Renal cortical epithelial cell (primary cell): ENCODE results near the gene ITPRID1. TPM values are rescaled to one million over a fixed set of nuclear protein-coding genes. Genes with fewer than 3 reads are reported as not detected.
"Not testable (repeated sequence)": the region's sequence is repeated elsewhere in the genome, so short reads cannot be mapped to it uniquely, and the experiment has no call there.

ENCODE experiments used
- DNase-seq: peaks from one replicate; pipeline ENCODE4 v3.0.0-alpha.2; 2011; ENCODE audit warnings: low read depth
- total RNA-seq: library from RNA; depleted of rRNA; stranded (reverse); fragments of >200 nt; gene quantifications from 2 replicates; pipeline ENCODE4 v1.2.3, GENCODE V29; 2014

The ITPRID1 gene
- total RNA-seq, 1 donor from 2014 or later = not detected

DNA sequence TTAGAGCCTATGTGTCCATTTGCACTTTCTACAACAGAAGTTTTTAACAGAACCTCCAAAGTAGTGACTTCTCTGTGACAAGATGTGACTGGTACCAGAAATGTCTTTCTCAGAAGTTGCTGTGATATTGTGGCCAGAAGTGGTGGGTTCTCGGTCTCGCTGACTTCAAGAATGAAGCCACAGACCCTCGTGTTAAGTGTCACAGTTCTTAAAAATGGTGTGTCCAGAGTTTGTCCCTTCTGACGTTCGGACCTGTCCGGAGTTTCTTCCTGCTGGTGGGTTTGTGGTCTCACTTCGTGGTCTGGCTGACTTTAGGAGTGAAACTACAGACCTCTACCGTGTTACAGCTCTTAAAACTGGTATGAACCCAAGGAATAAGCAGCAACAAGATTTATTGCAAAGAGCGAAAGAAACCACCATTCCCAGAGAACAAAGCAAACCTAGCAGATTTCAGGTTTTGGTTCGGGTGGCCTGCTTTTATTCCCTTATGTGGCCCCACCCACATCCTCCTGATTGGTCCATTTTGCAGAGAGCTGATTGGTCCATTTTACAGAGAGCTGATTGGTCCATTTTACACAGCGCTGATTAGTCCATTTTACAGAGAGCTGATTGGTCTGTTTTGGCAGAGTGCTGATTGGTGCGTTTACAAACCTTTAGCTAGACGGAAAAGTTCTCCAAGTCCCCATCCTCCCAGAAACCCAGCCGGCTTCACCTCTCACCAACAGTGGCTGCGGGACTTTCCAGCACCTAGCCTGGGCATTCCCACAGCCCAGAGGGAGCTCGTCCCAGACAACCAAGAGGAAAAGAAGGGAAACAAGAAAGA lies 3.0 kb downstream of the ITPRID1 start:
- DNase-seq = no peak

GRCh38 chr7:31517513-31517912 lies 3.6 kb downstream of the ITPRID1 start:
- no peak for DNase-seq

- DNase-seq = no peak
Observed at GRCh38 chr7:31518766-31519165, 4.9 kb downstream of the ITPRID1 start.

- DNase-seq = no peak
Observed at GRCh38 chr7:31521336-31522010, 7.6 kb downstream of the ITPRID1 start.

- DNase-seq = no peak
Observed at GRCh38 chr7:31526864-31527263, 13.0 kb downstream of the ITPRID1 start.

DNA sequence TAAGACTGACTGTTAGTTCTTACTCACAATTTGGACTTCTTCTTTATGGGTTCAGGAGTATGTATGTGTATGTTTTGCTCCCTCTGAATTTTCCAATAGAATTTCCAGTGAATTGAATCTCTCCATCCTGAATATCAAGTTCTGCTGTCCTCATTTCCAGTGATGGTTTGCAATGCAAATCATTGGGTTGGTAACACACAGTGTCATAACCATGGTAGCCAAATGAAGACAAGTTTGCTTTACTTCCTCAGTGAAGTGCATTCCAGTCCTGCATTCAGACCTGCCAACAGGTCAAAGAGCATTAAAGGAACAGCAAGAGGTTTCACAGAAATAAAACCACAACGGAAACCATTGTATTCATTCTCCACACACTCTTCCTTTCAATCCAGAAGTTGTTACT lies 15.2 kb downstream of the ITPRID1 start:
- no peak for DNase-seq

DNA sequence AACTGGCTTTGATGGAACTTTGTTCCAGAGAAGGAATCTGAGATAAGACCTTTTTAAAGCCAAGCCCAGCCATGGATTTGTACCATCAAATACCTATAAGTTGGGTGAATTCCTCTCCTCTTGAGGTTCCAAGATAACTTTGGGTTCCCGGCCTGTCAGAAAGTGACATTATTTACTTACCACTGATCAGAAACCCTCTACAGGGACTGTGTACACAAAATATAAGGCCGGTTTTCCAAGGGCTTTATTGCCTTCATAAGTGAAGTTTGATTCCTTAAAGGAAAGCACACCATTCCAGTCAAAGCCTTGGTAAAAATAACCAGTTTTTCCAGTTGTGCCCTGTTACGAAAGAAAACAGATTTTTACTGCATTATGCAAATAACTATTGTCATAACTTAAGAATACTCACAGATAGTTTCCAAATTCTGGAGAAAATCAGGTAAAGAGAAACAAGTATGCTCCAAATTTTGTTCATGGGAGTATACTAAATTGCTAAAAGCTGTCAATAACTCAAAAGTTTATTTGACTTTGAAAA lies 26.8 kb downstream of the ITPRID1 start:
- not testable (repeated sequence) for DNase-seq

DNA sequence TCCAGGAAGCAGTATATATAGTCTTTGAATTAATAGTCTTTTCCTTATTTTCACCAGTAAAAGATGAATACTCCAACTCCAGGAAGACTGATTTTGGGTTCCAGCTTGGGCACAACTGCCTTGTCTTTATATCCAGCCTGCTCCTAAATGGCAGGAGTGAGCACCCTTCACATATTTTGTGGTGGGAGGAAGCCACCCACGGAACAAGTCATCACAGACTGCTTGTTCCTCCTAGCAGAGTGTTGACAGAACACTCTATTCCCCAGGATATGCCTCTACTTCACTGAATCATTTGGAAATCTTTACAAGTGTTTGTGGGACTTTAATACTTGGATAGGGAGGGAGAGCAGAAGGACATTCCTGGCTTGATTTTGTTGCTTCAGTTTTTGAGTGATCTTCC lies 31.7 kb downstream of the ITPRID1 start:
- DNase-seq = no peak

- DNase-seq = peak; percentile 13
Observed at GRCh38 chr7:31549611-31550010, 35.7 kb downstream of the ITPRID1 start.

GRCh38 chr7:31550432-31550831 lies 36.5 kb downstream of the ITPRID1 start:
- DNase-seq = no peak

- no peak for DNase-seq
Observed at GRCh38 chr7:31553661-31554081, 39.8 kb downstream of the ITPRID1 start.

GRCh38 chr7:31562002-31562401 lies 48.1 kb downstream of the ITPRID1 start:
- DNase-seq = no peak

- no peak for DNase-seq
Observed at GRCh38 chr7:31563522-31563921, 49.6 kb downstream of the ITPRID1 start.

GRCh38 chr7:31563951-31564350 lies 50.1 kb downstream of the ITPRID1 start:
- no peak for DNase-seq

DNA sequence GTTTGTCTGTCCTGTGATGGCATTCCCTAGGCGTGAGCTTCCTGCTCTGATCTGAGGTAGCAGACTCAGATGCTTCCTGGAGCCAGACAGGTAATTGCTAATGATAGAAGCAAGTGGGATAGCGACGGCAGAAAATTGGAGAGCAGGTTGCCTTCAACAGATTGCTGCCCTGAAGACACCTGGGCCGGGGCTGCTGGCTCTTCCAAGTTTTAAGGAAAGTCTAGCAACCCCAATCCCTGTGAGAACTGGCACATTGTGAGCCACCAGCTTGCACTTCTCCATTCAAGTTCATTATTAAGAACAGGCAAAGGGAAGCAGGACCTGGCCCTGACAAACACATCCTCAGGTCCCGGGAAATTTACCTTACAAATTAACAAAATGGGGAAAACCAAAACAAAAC lies 50.8 kb downstream of the ITPRID1 start:
- no peak for DNase-seq

DNA sequence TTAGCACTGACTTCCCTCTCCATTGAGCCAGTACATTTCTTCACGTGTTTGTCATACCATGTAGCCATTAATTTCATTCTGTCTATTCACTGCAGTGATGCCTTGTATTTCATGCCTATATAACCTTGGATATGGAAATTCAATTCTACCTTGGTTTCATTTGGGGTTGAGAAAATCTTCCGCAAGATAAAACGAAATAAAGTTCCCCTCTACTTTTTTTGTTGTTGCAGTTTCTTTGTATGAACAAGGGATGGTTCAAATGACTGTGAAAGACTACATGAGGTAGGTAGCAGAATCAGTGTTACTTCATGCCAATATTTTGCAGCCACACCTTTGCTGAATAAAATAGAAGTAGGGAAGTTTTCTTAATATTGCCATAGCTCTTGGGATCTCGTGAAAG lies 55.6 kb downstream of the ITPRID1 start:
- DNase-seq = no peak

GRCh38 chr7:31583526-31583925 lies 69.6 kb downstream of the ITPRID1 start:
- no peak for DNase-seq

- DNase-seq = no peak
Observed at GRCh38 chr7:31583942-31584341, 70.1 kb downstream of the ITPRID1 start.

DNA sequence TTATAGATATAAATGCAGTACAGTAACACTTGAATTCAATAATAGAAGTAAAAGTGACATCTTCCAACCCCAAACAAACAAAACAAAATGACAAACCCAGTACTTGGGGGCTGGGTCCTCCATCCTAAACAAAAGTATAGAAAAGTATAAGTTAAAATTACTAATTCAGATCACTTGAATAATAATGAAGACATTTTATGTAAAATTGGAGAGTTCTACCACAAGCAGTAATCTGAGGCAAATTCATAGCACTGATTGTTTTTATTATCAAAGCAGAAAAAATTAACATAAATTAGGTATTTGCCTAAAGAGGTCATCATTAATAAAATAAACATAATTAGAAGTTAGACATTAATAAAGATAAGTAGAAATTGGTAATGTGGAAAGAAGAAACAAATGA lies 81.5 kb downstream of the ITPRID1 start:
- DNase-seq = no peak

GRCh38 chr7:31602041-31602625 lies 88.2 kb downstream of the ITPRID1 start:
- no peak for DNase-seq

DNA sequence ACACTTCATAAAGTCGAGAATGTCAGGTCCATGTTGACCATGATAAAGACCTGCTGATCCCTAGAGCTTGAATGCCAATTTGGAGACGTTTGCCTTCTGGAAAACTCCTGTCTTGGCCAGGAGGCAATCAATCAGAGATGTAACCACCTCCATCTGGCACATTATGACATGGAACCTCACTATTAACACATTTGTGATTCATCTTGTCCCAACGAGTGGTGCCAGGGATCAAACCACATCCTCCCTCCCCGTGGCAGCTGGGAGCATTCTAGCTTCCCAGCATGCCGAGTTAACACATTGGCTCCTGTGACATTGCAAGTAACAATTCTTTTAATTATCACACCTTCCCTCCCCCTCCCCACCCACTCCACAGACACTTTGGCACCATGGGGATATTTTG lies 89.2 kb downstream of the ITPRID1 start:
- DNase-seq = no peak

GRCh38 chr7:31613604-31614003 lies 99.7 kb downstream of the ITPRID1 start:
- no peak for DNase-seq

- DNase-seq = no peak
Observed at GRCh38 chr7:31633467-31633866, 119.6 kb downstream of the ITPRID1 start.
